ENCODE data around the gene HOXB4.
"Not testable (repeated sequence)": the region's sequence is repeated elsewhere in the genome, so short reads cannot be mapped to it uniquely, and the experiment has no call there.

Gene HOXB4

DNA sequence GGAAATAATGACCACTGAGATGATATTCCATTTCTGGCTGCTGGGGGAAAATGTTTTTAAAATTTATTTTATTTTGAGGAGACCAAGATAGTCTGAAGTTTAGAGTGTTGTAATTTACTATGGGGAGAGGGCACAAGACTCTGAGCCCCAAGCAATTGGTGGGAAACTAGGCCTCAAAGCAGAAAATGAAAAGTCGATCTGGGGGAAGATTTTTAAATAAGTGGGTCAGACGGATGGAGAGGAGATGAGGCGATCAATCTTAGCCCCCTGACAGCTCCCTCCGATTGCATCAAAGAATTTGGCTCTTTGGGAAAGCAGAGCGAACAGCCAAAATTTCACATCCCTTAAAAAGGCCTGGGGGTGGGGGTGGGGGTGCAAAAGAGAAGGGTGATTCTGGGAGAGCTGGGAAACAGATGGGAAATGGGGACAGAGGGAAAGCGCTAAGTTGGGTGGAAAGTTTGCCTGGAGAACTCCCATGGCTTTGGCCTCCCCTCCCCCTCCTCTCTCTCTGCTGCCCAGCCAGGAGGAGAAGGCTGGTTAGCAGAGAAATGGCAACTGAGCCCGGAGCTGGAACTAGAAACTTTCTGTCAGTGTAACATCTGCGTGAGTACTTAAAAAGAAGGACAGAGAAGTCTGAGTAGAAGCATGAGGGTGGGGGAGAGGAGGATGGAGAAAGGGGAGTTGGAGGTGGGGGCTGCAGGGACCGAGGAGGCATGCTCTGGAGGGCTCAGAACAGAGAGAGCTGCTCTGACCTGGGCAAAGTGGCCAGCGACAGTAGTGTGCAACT lies 31.8 kb downstream of the HOXB4 start:
- no peak for FAIRE-seq

DNA sequence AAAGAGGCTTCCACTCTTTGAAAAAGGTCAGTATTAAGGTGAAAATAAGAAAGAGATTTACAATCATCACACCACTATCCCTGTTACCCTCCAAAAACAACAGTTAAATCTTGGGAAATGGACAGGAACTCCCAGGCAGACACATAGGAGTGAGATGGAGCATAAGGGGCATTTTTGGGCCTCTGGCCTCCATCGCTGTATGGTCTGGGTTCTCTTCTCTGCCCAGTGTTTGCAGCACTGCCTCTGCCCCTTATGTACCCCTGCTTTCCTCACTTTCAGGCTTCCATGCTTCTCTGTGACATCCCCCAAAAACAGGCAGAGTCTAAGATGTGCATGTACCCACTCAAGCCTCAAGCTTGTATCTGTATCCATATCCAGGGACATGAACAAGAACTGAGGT lies 32.6 kb downstream of the HOXB4 start:
- FAIRE-seq, result no peak

DNA sequence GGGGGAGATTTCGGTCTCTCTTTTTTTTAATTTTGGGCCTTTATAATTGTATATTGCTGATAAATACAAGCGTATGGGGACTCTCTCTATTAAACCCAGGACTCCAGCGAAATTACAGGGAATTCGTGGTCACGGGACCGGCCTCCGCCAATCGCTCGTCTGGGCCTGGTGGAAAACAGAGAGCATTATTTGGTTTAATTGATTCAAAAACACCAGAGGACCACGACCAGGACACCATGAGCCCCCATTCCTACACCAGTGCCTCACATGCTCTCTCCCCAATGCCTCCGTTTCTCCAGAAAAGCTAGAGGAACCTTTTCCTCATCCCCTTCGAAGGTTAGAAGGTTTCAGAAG lies 33.2 kb downstream of the HOXB4 start, which contains the start of gene HOXB2:
Gene HOXB2 (minus strand): TSS at position 88 of the 354 bp plus-strand sequence. CDS start 198 bp downstream, outside the sequence.
- FAIRE-seq, result no peak

DNA sequence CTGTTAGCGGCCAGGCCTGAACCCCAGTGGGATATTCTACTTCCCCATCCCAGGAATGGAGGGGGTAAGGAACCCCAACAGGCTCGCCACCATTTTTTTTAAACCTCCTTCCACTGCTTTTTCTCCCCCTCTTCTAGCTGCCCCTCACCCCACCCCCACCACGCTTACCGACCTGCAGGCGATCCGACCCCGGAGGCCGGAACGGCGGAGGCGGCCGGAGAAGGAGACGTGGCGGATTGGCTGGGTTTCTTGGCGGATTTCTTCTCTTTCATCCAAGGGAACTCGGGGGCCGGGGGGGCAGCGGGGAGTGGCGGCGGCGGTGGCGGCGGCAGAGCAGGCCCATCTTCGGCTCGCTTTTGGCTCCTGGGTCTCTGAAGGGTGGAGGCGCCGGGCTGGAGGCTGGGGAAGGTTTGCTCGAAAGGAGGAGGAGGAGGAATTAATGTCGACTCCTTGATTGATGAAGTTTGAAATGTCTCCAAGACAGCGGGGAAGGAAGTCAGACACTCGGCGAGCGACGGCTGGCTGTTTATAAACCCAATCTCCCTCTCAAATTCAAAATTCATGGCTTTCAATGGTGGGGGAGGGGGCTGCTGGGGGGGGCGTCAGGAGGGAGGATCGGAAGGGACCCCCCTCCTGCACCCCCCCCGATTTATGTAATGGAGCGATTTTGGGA lies 33.7 kb downstream of the HOXB4 start:
- no peak for FAIRE-seq

DNA sequence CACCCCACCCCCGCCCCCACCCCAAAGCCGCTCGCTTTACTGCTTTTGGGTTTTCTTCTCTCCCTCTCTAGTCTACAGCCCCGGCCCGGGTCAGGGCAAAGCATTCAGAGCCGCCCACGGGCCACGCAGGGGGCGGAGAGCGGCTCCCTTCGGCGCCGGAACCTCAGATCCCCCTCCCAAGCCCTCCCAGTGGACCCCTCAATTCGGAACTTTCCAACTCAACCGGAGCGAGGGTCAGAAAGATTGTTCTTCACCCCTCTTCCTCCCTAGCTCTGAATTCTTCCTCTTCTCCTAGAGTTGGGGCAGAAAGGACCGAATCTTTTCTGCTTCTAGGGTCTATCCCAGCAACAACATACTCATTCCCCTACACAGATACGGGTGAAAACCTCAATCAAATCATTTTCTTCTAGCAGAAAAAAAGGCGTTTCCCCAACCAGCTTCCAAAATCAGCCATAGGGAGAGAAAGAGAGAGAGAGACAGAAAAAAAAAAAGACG lies 34.2 kb downstream of the HOXB4 start:
- no peak for FAIRE-seq

DNA sequence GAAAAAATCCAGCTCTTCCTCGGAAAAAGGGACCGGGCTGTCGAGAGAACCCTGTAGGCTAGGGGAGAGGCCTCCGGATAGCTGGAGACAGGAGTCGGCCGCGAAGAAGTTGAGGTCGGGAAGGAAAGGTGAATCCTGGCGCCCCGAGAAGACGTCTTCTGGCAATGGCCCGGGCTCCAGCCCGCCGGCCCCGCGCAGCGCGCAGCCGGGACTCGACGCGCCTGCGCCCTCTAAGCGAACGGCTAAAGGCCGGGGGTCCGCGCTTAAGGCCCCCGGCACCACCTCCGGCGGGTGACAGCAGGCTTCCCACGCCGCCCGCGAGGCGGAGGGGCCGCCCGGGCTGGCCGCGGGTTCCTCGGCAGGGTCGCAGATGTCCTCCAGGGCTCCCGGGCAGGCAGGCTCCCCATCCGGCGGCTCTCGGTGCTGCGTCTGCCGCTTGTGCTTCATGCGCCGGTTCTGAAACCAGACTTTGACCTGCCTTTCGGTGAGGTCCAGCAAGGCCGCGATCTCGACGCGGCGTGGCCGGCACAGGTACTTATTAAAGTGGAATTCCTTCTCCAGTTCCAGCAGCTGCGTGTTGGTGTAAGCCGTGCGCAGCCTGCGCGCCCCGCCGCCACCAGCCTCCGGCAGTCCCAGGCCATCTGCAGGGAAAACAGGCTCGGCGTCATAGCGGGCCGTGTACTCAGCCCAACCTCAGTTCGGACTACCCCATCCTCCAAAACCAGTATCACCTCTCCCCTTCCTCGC lies 34.9 kb downstream of the HOXB4 start:
- FAIRE-seq, result no peak

DNA sequence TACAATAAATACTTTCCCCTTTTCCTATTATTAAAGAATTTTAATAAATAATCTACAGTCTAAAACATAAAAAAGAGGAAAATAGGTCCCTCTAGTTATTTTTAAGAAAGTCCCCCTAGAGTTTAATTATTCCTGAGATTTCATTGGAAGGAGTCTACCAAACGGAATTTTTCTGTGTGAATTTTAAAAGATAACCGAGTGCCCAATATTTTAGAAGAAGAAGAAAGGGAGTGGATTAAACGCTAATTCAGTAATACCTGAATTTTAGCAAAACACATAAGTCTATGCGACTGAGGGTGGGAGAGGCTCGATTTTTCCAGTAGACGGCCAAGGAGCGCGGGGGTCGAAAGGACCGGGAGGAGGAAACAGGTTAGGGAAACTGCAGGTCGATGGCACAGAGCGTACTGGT lies 35.4 kb downstream of the HOXB4 start:
- FAIRE-seq, result no peak

DNA sequence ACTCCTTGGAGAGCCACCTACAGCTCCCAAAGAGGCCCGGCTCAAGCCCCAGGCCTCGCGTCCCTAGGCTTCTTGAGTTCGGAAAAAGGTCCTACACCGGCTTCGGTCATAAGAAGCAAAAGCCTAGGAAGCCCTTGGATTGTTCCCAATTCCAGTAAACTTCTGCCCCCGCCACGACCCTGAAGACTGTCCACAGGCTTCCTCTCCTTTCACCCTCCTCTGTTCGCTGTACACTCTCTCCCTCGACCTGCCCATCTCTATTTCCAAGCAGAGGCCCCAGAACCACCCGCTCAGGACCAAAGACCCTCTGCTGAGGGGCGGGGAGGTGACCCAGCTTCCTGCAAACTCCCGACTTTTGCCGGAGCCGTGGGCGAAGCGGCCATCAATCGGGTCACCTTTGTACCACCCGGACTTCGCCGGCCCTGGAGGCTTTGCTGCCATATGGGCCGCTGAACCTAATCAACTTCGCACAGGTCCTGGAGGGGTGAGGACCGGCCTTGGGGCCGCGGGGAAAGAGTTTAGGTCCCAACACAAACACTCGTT lies 36.0 kb downstream of the HOXB4 start:
- FAIRE-seq, result no peak

DNA sequence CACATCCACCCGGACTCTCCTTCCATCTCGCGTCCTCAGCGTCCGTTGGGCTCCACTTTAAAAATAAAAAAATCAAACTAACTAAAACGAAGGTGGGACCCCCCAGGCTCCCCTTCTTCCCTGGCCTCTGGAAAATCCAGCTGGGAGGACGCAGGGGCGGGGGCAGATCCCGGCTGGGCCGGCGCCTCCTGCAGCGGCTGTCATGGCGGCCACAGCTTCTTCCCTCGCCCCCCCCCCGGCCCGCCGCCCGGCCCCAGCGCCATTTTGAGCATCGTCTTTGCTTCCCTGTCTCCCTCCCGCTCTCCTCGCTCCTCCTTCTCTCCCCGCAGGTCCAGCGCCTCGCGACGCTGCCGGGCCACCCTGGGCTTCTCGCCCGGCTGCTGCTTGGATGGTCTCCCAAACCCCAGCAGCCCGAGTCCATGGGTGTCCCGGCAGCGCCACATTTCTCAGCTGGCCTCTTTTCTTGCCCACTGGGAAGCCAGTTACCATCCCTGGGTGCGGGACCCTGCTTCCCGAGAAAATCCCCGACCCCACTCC lies 36.5 kb downstream of the HOXB4 start:
- no peak for FAIRE-seq

DNA sequence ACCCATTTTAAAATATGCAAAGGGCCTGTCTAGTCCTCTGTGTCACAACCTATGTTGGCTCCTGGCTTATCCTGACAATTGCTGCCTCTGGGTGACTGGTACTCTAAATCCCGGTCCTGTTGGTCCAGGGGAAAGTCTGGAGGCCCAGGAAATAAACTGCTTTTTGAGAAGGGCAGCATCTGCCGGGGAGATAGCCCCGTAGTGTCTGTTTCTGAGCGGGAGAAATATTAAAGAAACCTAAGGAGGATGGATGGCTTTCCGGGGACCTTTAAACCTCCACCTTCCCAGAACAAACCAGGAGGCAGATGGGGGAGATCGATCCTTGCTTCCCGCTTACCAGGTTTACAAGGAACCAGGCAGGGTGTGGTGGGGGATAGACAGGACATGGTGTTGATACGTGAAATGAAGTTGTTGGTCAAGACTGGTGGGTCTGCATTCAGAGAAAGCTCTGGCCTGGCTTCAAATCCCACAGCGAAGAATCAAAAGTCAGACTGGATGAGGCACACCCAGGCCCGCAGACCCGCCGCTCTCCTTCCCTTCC lies 37.0 kb downstream of the HOXB4 start:
- FAIRE-seq, result no peak

DNA sequence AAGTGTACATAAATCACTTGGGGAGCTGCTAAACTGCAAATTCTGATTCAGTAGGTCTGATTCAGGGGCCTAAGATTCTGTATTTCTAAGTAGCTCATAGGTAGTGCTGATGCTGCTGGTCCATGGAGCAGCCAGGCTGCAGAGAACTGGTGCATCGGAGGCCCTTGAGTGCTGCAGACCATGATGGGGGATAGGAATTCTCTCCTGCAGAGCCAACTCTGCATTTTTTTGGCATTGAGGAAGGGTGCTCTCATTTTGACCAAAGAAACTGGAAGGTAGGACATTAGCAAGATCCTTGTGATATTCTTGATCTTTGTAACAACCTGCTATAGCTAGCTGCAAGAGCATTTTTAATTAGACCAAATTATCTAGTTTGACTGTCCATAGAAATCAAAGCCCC lies 37.9 kb downstream of the HOXB4 start:
- FAIRE-seq, result no peak

DNA sequence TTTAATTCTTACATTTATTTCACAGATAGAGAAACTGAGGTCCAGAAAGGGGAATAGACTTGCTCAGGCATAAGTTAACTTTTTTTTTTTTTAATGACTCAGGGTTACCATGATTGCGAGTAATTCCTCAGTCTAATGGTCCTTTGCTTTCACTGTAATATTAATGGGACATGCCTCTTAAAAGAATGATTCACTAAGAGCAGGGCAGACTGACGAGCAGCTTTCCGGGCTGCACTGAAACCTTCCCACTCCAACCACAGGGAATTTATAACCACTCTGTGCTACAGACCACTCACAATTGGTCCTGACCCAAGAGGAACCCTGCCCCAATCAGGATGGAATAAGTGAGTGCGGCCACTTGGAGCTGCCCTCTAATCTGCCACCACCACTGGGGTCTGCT lies 39.0 kb downstream of the HOXB4 start:
- no peak for FAIRE-seq

DNA sequence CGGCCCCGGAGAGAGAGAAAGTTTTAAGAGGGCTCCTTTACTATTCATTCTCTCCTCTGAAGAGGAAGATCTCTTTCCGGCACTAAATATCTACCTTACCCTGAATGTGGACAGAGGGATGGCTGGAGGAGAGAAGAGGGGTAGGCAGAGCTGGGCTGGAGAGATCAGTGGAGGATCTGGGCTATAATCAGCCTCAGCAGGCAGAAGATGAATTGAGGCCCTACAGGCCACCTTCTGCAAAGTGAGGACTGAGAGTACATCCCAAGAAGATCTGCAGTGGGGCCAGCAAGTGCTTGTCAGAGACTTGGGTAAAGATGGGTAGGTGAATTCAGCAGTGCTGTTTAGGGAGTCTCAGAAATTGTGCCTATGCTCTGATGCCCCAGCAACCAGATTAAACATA lies 40.8 kb downstream of the HOXB4 start:
- no peak for FAIRE-seq

DNA sequence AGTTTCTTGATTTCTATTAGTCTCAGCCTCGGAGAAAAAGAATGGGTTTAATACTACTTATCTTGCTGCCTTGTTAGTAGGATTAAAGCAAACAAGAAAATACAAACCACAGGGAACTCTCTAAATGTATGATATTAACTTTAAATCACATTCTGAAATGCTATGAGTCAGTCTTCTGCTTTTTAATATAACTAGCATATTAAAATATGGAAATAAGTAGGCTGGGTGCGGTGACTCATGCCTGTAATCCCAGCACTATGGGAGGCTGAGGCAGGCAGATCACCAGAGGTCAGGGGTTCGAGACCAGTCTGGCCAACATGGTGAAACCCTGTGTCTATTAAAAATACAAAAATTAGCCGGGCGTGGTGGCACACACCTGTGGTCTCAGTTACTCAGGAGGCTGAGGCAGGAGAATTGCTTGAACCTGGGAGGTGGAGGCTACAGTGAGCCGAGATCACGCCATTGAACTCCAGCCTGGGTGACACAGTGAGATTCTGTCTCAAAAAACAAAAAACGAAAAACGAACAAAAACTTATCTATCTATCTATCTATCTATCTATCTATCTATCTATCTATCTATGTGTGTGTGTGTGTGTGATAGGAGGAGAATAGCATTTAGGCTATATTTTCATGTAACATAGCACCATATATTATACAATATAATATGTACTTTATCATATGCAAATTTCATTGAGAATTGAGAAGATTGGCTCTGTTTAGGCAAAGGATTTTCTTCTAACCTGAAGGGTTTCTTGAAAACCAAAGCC lies 42.2 kb downstream of the HOXB4 start:
- FAIRE-seq, result not testable (repeated sequence)

DNA sequence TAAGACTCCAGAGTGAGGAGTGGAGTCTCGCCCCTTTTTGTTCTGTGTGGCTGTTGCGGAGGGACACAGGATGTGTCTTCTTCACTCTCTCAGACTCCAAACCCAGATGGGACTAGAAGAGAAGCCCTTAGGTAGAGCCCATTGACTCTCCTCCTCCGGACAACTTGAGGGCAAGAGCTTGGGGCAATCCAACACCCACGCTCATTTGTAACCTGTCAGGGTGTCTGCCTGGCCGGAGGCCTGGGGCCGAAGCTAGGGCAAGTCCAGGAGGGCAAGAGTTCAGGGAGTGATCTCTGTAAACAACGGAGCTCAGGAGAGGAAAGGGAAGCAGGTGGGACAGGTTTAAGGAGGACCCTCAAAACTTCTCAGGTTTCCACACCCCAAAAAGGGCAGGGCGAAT lies 45.9 kb downstream of the HOXB4 start:
- FAIRE-seq, result no peak

DNA sequence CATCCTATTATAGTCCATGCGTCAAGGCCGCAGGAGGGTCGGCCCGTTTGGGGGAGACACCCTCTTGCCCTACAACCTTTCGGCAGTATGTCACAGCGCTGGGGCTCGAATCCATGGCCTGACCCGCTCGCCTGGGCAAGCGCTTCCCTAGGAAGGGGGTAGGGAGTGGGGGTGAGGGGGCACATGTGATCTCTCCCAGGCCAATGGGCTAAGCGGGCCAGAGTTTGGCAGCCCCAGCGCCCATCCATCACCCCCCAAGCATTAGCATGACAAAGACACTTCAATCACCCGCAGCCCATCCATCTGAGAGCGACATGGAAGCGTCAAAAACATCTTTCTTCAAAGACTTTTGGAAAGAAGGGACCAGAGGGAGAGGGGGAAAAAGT lies 47.3 kb downstream of the HOXB4 start, which contains the start of gene HOXB1:
Gene HOXB1 (minus strand): TSS at position 125 of the 386 bp plus-strand sequence. CDS start 107 bp downstream, at position 18.
- no peak for FAIRE-seq

DNA sequence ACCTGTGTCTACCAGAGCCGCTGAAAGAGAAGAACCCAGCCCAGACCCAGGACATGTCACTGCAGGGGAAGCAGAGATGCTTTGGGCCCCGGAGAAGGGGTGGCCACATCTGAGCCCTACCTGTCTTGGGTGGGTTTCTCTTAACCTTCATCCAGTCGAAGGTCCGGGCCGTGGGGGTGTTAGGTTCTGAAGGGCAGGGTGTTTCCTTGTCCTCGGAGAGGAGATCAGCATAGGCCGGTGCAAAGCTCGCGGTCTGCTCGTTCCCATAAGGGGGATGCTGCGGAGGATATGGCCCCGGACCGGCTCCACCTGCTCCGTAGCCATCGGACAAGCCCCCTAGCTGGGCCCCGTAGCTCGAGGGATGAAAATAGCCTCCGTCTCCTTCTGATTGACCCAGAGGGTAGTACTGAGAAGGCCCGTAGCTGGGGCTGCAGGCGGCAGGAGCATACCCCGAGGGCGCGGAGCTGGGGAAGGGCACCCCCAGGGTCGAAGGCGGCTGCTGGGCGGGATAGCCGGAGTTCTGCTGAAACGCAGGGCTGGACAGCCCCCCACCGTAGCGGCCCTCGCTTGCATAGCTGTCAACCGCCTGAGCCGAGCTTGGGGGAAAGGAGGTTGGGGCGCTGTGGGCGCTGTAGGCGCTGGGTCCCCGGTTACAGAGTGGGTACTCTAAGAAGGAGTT lies 47.8 kb downstream of the HOXB4 start:
- no peak for FAIRE-seq

DNA sequence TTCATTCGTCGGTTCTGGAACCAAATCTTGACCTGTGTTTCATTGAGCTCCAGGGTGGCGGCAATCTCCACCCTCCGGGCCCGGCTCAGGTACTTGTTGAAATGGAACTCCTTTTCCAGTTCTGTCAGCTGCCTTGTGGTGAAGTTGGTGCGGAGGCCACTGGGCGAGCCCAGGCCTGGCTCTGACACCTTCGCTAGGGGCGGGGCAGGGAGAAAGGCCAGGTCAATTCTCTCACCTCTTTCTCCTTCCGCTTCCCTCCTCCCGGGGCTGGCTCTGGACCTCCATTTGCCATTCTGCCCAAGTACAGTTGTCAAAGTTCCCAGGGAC lies 48.5 kb downstream of the HOXB4 start:
- FAIRE-seq, result no peak

DNA sequence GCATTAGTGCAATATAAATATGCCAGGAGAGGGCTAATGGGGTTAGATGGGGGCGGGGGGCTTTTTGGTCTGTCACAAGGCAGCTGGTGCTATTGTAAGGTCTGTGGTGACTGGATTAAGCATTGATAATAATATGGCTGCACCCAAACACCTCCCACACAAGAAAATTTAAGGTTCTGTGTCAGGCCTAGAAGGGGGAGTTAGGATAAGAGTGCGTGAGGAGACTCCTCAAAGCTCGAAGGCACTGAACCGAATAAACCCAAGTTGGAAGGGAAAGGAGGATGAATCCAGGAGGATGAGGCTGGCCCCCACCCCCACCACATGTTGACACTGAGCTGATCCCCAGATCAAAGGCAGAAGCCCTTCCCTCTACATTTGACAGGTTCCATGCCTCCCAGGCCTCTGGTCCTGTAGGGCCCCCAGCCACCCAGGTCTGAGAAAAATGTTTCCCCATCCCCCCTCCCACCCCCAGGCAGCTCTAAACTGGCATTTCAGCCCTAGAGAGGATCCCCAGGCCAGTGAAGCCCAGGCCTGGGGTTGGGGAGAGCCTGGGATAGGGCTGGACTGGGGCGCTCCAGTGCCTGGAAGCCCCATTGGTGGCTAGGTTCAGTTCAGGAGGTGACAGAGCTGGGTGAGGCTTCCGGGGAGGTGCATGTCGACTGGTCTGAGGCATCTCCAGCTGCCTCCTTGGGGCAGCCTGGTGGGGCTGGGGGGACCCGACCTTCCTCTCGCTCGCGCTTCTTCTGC lies 49.0 kb downstream of the HOXB4 start:
- FAIRE-seq, result no peak

DNA sequence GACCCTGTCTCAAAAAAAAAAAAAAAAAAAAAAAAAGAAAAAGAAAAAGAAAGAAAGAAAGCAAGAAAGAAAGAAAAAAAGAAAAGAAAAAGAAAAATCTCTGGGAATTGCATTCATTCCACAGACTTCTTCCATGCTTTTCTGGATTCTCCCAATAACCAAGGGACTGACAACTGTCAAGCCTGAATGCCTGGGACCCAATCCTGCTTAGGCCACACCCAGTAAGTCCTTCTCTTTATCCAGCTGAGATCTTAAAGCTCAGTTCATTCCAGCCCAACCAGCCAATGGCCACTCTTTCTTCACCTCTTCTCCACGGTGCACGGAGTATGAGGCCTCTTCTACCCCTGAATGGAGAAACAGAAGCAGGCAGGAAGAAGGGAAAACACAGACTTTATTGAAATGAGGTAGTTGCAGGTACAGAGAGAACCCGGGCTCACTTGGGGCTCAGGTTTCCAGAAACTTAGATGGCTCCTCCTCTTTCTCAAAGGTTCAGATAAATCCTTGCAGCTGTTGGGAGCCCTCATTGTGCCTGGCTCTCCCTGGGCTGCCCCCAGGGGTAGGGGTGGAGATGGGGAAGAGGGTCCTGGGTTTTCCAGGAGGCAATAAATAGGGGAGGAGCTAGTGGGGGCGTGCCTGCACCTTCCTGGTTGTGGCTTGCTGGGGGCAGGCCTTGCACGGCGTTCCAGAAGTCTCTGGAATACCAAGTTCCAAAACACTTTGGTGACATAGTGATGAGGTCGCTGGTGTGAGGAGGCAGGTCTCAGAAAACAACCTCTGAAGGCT lies 49.8 kb downstream of the HOXB4 start:
- FAIRE-seq, result no peak
